Measurements from ENCODE around the gene EEF1AKMT3.
A peak's percentile ranks its signal among the peaks of the same experiment; 100 is the strongest.

- TF ChIP-seq CTCF (conservative IDR thresholded peaks at IDR 0.05; ENCODE audit: low read depth, low read length) (peak; percentile 27), CEBPB (IDR thresholded peaks at IDR 0.05; ENCODE audit: low read depth, low read length) (no peak), POLR2A (IDR thresholded peaks at IDR 0.05; ENCODE audit: low read depth, low read length) (no peak), MXI1 (IDR thresholded peaks at IDR 0.05; ENCODE audit: borderline replicate concordance, low read depth, low read length) (no peak), RCOR1 (IDR thresholded peaks at IDR 0.05; ENCODE audit: insufficient replicate concordance, low read length) (no peak), NFE2L2 (IDR thresholded peaks at IDR 0.05; ENCODE audit: low read depth, low read length) (no peak), CHD1 (IDR thresholded peaks at IDR 0.05; ENCODE audit: low read depth, low read length) (no peak), BHLHE40 (IDR thresholded peaks at IDR 0.05; ENCODE audit: low read depth, low read length) (no peak), RAD21 (IDR thresholded peaks at IDR 0.05; ENCODE audit: low read length) (no peak)
These were observed 43.0 kb downstream of the EEF1AKMT3 start for GRCh38 chr12:57815177-57816000.
